Lung (tissue), 12 donors: ENCODE data around the gene NECTIN4. TPM values are rescaled to one million over a fixed set of nuclear protein-coding genes. Genes with fewer than 3 reads are reported as not detected.

Experiments used
- ATAC-seq: fragments of 200-7000 bp; cut with Tn5 transposase; one replicate; pipeline ENCODE4 v1.9.1; 2020; ENCODE audit warnings: moderate number of reproducible peaks; ENCODE audit not compliant: insufficient read depth, low FRiP score
- DNase-seq, 3 donors: peaks; one replicate each; pipeline ENCODE4 v3.0.0-alpha.2; 2013 to 2017
- H3K27ac ChIP-seq, 2 donors: one replicate each; pipeline ENCODE4 v1.5.1; 2013; ENCODE audit warnings: mild to moderate bottlenecking in 2 of 2, moderate library complexity in 2 of 2, control low read depth in 1 of 2, inconsistent platforms in 1 of 2, low read depth in 1 of 2, low read length in 1 of 2
- H3K27me3 ChIP-seq, 3 donors: one replicate each; pipeline ENCODE4 v1.5.1; 2013; ENCODE audit warnings: low read length in 2 of 3; ENCODE audit not compliant: control insufficient read depth in 3 of 3, insufficient read depth in 3 of 3
- H3K36me3 ChIP-seq, 4 donors: one replicate each; pipeline ENCODE4 v1.5.1; 2013; ENCODE audit warnings: low read length in 4 of 4, mild to moderate bottlenecking in 1 of 4, moderate library complexity in 1 of 4; ENCODE audit not compliant: control insufficient read depth in 4 of 4, insufficient read depth in 4 of 4
- H3K4me1 ChIP-seq, 5 donors: one replicate each; pipeline ENCODE4 v1.5.1; 2013; ENCODE audit warnings: low read length in 5 of 5, mild to moderate bottlenecking in 2 of 5, moderate library complexity in 1 of 5; ENCODE audit not compliant: control insufficient read depth in 5 of 5, insufficient read depth in 5 of 5
- H3K4me3 ChIP-seq: one replicate; pipeline ENCODE4 v1.5.1; 2013; ENCODE audit warnings: mild to moderate bottlenecking, control low read depth, moderate library complexity
- H3K9ac ChIP-seq, 2 donors: one replicate each; pipeline ENCODE4 v1.5.1; 2013; ENCODE audit warnings: low read length in 2 of 2, control low read depth in 1 of 2; ENCODE audit not compliant: insufficient read depth in 1 of 2
- H3K9me3 ChIP-seq, 4 donors: one replicate each; pipeline ENCODE4 v1.5.1; 2013; ENCODE audit warnings: low read length in 3 of 4, mild to moderate bottlenecking in 1 of 4, moderate library complexity in 1 of 4; ENCODE audit not compliant: control insufficient read depth in 4 of 4, insufficient read depth in 3 of 4
- CTCF ChIP-seq: IDR thresholded peaks from 2 replicates; pipeline ENCODE4 v1.5.1; 2012; ENCODE audit warnings: mild to moderate bottlenecking; ENCODE audit errors: control extremely low read depth, extremely low read depth
- WGBS, 2 donors: extraction: QIAGEN DNeasy Blood & Tissue Kit; methylation state at CpG; one replicate each; pipeline ENCODE4 v1.1.7; 2013; 5-methylcytosine and 5-hydroxymethylcytosine counted together
- polyA plus RNA-seq, 2 donors: library from polyadenylated mRNA; stranded (reverse); fragments of 200-250 nt; gene quantifications; one replicate each; pipeline ENCODE4 v1.2.1, GENCODE V29; 2013
- total RNA-seq, 2 donors: library from RNA; depleted of rRNA in 1 of 2; stranded (reverse); fragments of >200 nt in 1 of 2; gene quantifications; one replicate each; pipeline ENCODE4 v1.2.1, GENCODE V29; 2014 to 2021
- donor health status: control.
- donor health status: control.
- donor health status: Bipolar disorder and iron deficiency.
- donor health status: healthy.
- donor health status: DM: yes; HTN: yes; CAD: no.

Gene NECTIN4
- total and polyA plus RNA-seq, 4 donors: 6.2 to 12.5 (median 9.9) TPM

GRCh38 chr1:161090617-161091016 is 1.3 kb upstream of the NECTIN4 start:
- WGBS, 2 donors: 85 to 87% methylated on average over 3 of the region's 3 CpGs

GRCh38 chr1:161089938-161090337 is 580 bp upstream of the NECTIN4 start:
- Histone ChIP-seq H3K36me3 (no peaks in the 10 kb centered on the region), H3K27ac (peak overlapping the region in 1 of 2 donors; percentile 92), H3K4me1 (peaks cover 0 to 11% (median 0%) of the 10 kb centered on the region in 5 donors), H3K9me3 (no peaks in the 10 kb centered on the region), H3K27me3 (no peaks in the 10 kb centered on the region), H3K4me3 (no peak overlapping the region), H3K9ac (no peak overlapping the region)
- DNase-seq (no peak), ATAC-seq (no peak)
- TF ChIP-seq CTCF: no peak
- 78 to 80% methylated on average over 5 of the region's 5 CpGs for WGBS, 2 donors

More at GRCh38 chr1:161090617-161091016, 1.3 kb upstream of the NECTIN4 start:
- Histone ChIP-seq H3K4me3 (no peak overlapping the region), H3K4me1 (peaks cover 0 to 11% (median 0%) of the 10 kb centered on the region in 5 donors), H3K27ac (no peak overlapping the region), H3K36me3 (no peaks in the 10 kb centered on the region), H3K9me3 (no peaks in the 10 kb centered on the region), H3K9ac (no peak overlapping the region), H3K27me3 (no peaks in the 10 kb centered on the region)
- TF ChIP-seq CTCF: no peak
- no peak for ATAC-seq
- DNase-seq: no peak

DNA sequence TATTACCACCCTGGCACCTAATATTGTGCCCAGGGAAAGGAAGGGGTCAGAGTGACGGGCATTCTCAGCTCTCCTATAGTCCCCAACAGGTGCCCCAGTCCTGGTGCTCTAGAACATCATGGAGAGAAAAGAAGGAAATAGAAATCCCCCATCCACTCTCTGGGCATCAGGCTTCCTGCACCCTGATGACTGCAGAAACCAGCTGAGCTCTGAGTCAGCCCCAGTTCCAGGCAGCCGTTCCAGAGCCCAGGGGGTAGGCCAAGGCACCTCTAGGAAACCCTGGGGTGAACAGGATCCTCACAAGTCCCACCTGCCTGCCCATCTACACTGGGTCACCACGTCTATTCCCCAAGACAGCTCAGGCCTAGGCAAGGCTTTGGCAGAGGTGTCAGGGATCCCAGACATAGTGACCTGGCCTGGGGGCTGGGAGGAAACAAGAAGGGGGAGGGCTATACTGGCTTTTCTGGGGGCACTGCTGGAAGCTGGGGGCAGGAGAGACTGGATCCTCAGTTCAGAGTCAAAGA is 709 bp downstream of the NECTIN4 start:
- no peak for TF ChIP-seq CTCF
- no peaks in the 10 kb centered on the region for H3K36me3 ChIP-seq
- no peaks in the 10 kb centered on the region for H3K9me3 ChIP-seq
- peak overlapping the region in 1 of 2 donors; percentile 92 for H3K27ac ChIP-seq
- peaks cover 0 to 11% (median 3%) of the 10 kb centered on the region in 5 donors for H3K4me1 ChIP-seq
- no peak for DNase-seq
- peak overlapping the region; percentile 33 to 57 for H3K9ac ChIP-seq
- no peak overlapping the region for H3K4me3 ChIP-seq
- 67 to 76% methylated on average over 3 of the region's 3 CpGs for WGBS, 2 donors
- H3K27me3 ChIP-seq: no peaks in the 10 kb centered on the region
- ATAC-seq: no peak

DNA sequence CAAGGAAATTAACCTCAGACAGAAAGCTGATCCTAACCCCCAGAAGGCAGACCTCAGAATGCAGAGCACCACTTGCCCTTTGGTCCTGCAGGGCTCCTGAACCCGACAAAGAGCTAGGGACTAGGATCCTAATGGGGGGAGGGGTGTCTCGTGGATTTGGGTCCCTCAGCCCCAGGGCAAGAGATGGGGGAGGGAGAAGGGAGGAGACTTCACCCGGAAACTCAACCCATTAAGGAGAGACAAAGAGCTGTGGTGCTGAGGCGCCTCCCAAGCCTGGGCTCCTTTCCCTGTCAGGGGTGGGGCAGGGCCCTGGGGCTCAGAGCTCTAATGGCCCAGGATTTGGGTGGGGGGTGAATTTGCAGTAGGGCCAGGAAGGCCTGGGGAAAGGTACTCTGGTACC is 2.9 kb downstream of the NECTIN4 start:
- H3K4me3 ChIP-seq: no peak overlapping the region
- no peak for ATAC-seq
- no peaks in the 10 kb centered on the region for H3K36me3 ChIP-seq
- no peak for DNase-seq
- H3K4me1 ChIP-seq: peaks cover 0 to 16% (median 3%) of the 10 kb centered on the region in 5 donors
- H3K9ac ChIP-seq: no peak overlapping the region
- H3K27me3 ChIP-seq: no peaks in the 10 kb centered on the region
- TF ChIP-seq CTCF: no peak
- no peak overlapping the region for H3K27ac ChIP-seq
- WGBS, 2 donors: 46 to 74% methylated on average over 4 of the region's 4 CpGs
- H3K9me3 ChIP-seq: no peaks in the 10 kb centered on the region
